Activated CD4-positive, alpha-beta T cell treated with anti-CD3 and anti-CD28 coated beads, Interleukin-2, amount 50 U/mL, for 16 hours (primary cell): Measurements from ENCODE around the gene ARHGAP26.
"Not testable (repeated sequence)": the region's sequence is repeated elsewhere in the genome, so short reads cannot be mapped to it uniquely, and the experiment has no call there.

Experiments used
- DNase-seq: peaks from one replicate; pipeline ENCODE4 v3.0.0-alpha.2; 2020

ARHGAP26 gene

GRCh38 chr5:143108498-143109128 is 338.4 kb downstream of the ARHGAP26 start:
- DNase-seq = no peak

DNA sequence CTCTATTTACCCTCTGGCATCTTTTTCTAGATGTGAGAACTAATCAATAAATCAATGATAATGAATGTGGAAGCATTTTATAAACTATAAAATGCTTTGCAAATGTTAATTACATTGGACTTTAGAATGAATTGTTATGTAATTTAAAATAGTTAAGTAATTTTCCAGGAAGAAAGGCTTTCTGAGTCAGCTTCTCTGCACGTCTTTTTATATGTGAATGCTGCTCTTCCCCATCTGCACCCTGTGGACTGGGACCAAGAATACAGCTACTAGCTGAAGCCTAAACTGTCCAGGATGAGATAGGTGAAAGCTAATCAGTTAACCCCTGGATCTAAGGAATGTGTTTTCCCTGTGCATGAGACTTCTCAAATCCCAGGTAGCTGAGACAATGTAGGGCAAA is 340.4 kb downstream of the ARHGAP26 start:
- DNase-seq = no peak

- no peak for DNase-seq
Measured at GRCh38 chr5:143111799-143112198, 341.6 kb downstream of the ARHGAP26 start.

DNA sequence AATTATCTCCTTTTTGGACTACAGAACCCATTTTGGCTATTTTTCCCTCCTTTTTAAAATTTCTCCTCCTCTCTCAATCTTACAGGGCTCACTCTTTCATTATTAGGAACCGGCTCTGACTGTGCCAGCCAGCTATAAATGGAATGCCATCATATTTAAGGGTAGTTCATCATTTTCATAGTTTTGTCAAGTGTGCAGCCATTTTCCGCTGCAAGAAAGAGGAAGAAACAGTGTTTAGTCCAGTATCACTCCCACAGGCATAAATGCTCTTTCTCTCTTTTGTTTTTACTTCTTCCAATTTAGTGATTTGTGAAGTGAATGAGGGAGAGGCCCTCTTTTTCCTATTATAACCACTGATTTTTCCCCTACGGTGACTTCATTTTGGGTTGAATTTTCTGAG is 343.3 kb downstream of the ARHGAP26 start:
- no peak for DNase-seq

- DNase-seq = no peak
Measured at GRCh38 chr5:143114481-143114880, 344.3 kb downstream of the ARHGAP26 start.

DNA sequence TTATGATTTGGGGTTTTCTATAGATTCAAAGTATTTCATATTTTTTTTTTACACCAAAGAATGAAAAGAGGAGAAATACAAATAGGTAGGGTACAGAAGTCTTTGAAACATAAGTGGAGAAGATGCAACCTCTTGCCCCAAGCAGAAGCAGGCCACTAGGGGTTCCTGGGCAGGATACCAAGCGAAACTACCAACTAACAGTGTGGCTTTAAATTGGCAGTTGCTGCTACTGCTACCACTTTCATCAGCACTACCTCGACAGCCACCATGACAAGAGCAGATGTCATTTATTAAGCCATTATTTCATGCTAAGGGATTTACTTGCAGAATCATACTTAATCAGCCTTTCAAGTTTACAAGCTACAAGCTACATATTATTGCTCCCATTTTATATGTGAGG is 345.2 kb downstream of the ARHGAP26 start:
- no peak for DNase-seq

- DNase-seq = no peak
Measured at GRCh38 chr5:143116814-143117213, 346.6 kb downstream of the ARHGAP26 start.

GRCh38 chr5:143117821-143118220 is 347.6 kb downstream of the ARHGAP26 start:
- DNase-seq = no peak

- no peak for DNase-seq
Measured at GRCh38 chr5:143118222-143118621, 348.0 kb downstream of the ARHGAP26 start.

DNA sequence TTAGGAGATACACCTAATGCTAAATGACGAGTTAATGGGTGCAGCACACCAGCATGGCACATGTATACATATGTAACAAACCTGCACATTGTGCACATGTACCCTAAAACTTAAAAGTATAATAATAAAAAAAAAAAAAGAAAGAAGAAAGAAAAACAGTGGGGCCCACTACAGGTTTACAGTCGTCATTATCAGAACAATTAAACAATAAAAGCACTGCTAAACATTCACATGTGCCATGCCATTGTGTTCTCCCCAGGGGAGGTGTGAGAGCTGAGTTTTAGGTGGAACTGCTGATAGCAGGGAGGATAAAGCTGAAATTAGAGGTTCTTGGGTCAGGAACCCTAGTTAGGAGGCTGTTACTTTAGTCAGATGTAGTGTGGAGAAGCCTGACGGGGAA is 348.6 kb downstream of the ARHGAP26 start:
- DNase-seq = not testable (repeated sequence)

- peak; percentile 39 for DNase-seq
Measured at GRCh38 chr5:143119291-143119769, 349.2 kb downstream of the ARHGAP26 start.

DNA sequence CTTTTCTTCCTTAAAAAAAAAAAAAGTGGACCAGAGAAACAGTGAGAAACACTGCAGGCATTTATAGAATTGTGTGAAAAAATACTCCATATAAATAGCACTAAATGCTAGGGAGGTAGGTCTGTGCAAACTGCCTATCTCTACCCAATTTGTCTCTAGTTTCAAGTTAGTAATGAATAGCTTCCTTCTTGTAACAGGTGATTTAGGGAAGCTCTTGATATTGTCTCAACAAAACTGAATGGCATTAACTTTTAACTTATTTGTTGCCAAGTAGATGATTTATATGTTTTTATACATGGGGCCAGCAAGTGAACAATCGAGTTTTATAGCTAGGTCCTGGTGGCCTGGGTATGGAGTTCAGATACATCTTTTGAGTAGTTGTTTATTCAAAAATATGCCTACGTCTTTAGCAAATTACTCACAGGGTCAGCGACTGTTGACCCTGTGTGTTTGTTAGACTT is 349.7 kb downstream of the ARHGAP26 start:
- DNase-seq = no peak

DNA sequence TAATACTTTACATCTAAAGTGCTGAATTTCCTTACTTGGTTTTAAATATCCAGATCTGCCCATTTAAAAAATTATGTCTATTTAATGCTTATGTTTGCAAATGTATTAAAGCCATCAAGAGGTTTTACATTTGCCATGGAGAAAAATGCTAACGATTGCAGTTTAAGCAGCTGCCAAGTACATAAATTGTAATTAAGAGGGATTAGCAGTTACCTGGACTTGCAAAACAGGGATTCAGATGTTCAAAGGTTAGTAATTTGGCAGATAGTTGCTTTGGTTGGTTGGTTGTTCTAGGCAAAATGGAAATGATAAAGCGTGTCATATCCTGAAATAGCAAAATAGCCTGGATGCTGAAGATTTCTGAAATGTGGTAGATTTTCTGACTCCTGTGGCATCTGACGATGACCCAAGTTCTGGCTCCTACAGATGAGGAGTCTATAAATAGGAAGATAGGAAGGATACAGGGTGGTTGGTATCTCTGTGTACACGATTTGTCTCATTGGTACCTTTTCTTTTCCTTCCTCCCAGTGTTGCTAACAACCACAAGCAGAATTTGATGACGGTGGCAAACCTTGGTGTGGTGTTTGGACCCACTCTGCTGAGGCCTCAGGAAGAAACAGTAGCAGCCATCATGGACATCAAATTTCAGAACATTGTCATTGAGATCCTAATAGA is 350.4 kb downstream of the ARHGAP26 start:
- peak; percentile 6 for DNase-seq

DNA sequence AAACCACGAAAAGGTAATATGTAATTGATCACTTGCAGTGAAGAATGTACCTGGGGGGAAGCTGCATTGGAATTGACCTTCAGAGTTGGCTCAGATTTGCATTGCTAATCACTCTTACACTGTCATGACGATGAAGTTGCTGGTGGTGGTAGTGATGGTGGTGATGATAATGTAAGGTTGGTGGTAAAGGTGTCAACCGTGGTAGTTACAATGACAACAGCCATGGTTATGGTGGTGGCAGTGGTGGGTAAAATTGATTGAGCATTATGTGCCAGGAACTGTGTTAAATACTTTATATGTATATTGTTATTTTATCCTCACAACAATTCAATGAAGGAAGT is 350.9 kb downstream of the ARHGAP26 start:
- DNase-seq = peak; percentile 58

- peak; percentile 31 for DNase-seq
Measured at GRCh38 chr5:143124593-143124992, 354.4 kb downstream of the ARHGAP26 start.

GRCh38 chr5:143126174-143127019 is 356.2 kb downstream of the ARHGAP26 start:
- no peak for DNase-seq

GRCh38 chr5:143128412-143129071 is 358.4 kb downstream of the ARHGAP26 start:
- no peak for DNase-seq

- no peak for DNase-seq
Measured at GRCh38 chr5:143129203-143129602, 359.0 kb downstream of the ARHGAP26 start.

DNA sequence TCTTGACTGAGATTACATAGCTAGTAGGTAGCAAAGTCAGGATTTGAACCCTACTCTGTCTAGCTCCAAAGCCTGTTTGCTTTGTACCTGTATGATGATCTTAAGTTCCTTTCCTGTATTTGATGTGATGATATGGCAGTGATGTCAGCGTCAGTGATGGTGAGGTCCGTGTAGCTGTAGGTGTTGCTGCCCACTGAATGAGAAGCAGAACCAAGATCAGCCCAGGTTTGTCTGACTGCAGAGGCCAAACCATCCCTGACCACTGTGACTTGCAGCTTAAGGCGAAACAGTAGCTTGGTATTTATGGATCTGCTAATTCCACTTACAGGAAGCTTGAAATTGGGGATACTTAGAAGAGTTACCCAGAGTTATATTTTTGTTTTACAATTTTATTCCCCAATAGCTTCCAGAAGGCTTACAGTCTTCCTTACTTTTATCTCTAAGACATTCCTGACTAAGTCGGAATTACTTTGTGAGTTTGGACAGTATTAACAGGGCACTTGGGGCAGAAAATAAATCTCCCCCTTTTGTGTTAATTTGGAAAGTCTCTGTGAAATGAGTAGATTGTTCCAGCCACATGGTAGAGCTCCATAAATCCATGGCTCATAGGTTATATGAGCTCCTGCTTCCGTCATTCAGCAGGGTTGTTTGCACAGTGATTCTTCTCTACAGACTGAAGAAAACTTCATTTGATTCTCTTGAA is 359.9 kb downstream of the ARHGAP26 start:
- no peak for DNase-seq

DNA sequence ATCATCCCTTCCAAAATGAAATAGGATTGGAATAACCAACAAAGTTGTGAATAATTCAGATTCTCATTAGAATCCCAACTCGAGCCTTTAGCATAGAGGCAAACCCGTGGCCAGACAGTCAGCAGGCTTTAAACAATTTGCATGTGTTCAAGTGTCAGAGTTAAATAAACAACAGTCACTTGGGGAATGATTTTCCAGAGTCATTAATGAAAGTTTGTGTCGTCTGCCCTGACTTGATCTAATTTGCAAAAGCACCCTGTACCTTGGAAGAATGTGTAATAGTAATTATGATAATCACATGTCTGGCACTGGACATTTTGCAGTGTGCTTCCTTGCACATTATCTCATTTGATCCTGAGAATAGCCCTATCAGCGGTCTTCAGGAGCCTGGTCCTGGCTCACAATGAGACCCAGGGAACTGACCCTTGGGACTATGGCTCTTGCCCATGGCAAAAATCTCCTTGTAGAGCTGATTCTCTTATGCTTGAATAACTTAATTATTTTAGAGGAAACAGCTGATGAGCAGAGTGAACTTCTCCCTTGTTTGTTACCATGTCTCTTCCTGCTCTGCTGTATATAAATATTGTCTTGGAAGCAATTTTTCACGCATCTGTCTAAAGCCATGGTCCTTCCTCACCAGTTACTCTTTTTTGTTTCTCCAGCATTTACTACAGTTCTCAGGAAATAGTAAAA is 360.6 kb downstream of the ARHGAP26 start:
- DNase-seq = no peak

DNA sequence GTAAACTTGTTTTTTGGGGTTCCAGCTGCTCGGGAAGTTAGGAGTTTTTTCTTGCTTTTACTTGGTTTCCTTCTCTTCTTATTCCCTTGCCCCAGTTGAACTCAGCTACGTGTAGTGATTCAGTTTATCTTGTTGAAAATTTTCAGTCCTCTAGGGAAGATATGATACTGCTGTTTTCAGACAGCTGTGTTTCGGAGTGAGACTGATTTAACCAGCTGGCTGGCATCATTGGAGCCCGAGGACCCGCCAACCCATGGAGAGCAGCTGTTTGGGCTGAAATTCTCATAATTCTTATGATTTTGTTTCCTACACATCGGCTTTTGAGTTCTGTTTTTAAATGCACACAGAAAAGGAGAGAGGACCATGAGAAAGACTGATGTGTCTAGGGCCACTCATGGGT is 361.8 kb downstream of the ARHGAP26 start:
- DNase-seq = no peak

- no peak for DNase-seq
Measured at GRCh38 chr5:143132739-143133138, 362.6 kb downstream of the ARHGAP26 start.
